Measurements from ENCODE around the gene LRRC51.

GRCh38 chr11:72136684-72137262, 56.1 kb downstream of the LRRC51 start:
- TF ChIP-seq CTCF (IDR thresholded peaks at IDR 0.05), result no peak
- TF ChIP-seq ZFX (IDR thresholded peaks at IDR 0.05; ENCODE audit: borderline replicate concordance), result no peak
